Rectal smooth muscle tissue (tissue), 1 donor: ENCODE results near the gene TBC1D22B.

Experiments
- H3K27ac ChIP-seq: one replicate; pipeline ENCODE4 v1.7.0; 2013; ENCODE audit warnings: low read depth, low read length, inconsistent platforms
- H3K27me3 ChIP-seq: one replicate; pipeline ENCODE4 v1.7.0; 2013; ENCODE audit warnings: low read length; ENCODE audit not compliant: control insufficient read depth, insufficient read depth
- H3K36me3 ChIP-seq: one replicate; pipeline ENCODE4 v1.7.0; 2013; ENCODE audit warnings: low read length; ENCODE audit not compliant: control insufficient read depth, insufficient read depth
- H3K4me1 ChIP-seq: one replicate; pipeline ENCODE4 v1.7.0; 2013; ENCODE audit warnings: low read length; ENCODE audit not compliant: control insufficient read depth, insufficient read depth
- H3K4me3 ChIP-seq: one replicate; pipeline ENCODE4 v1.7.0; 2013; ENCODE audit warnings: low read length
- H3K9ac ChIP-seq: one replicate; pipeline ENCODE4 v1.7.0; 2013; ENCODE audit warnings: low read length

Gene TBC1D22B

DNA sequence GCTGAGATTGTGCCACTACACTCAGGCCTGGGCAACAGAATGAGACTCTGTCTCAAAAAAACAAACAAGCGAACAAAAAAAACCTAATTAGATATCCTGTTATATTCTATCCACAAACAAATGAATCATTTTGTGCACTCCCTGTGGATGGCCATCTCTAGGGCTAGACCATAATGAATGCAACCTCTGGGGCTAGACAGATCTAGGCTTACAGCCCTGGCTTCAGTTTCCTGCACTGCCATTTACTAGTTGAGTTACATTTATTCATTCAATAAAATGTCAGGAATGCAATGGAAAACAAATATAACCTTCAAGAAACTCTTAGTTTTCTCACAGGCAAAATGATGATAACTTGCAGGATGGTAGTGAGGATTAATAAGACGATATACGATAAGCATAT is 89.6 kb downstream of the TBC1D22B start:
- Histone ChIP-seq H3K36me3 (no peaks in the 10 kb centered on the region), H3K27me3 (no peaks in the 10 kb centered on the region), H3K4me3 (no peak overlapping the region), H3K9ac (no peak overlapping the region), H3K27ac (no peak overlapping the region), H3K4me1 (no peaks in the 10 kb centered on the region)

GRCh38 chr6:37347670-37348111 is 90.1 kb downstream of the TBC1D22B start:
- Histone ChIP-seq H3K4me3 (no peak overlapping the region), H3K4me1 (no peaks in the 10 kb centered on the region), H3K27me3 (no peaks in the 10 kb centered on the region), H3K9ac (no peak overlapping the region), H3K27ac (no peak overlapping the region), H3K36me3 (no peaks in the 10 kb centered on the region)

DNA sequence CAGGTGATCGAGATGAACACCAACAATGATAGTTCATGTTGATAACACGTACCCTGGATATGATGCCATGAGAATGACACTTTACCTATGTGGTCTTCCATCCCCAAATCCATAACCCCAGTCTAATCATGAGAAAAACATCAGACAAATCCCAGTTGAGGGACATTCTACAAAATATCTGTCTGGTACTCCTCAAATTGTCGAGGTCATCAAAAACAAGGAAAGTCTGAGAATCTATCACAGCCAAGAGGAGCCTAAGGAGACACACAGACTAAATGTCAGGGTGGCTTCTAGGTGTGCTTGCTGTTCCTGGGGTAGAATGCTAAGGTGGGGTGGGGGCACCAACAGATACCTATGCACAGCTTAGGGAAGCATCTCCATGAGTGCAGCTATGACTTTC is 93.5 kb downstream of the TBC1D22B start:
- H3K9ac ChIP-seq: no peak overlapping the region
- no peaks in the 10 kb centered on the region for H3K36me3 ChIP-seq
- H3K4me1 ChIP-seq: peaks cover 6% of the 10 kb centered on the region
- no peak overlapping the region for H3K4me3 ChIP-seq
- no peak overlapping the region for H3K27ac ChIP-seq
- no peaks in the 10 kb centered on the region for H3K27me3 ChIP-seq

GRCh38 chr6:37352384-37352783 is 94.8 kb downstream of the TBC1D22B start:
- no peak overlapping the region for H3K4me3 ChIP-seq
- H3K9ac ChIP-seq: no peak overlapping the region
- no peak overlapping the region for H3K27ac ChIP-seq
- no peaks in the 10 kb centered on the region for H3K36me3 ChIP-seq
- no peaks in the 10 kb centered on the region for H3K27me3 ChIP-seq
- peaks cover 6% of the 10 kb centered on the region for H3K4me1 ChIP-seq

- Histone ChIP-seq H3K36me3 (no peaks in the 10 kb centered on the region), H3K4me3 (peak within 1 kb of the TSS; percentile 90), H3K27me3 (no peaks in the 10 kb centered on the region), H3K4me1 (peaks cover 6% of the 10 kb centered on the region), H3K9ac (peak within 1 kb of the TSS; percentile 49), H3K27ac (peak within 1 kb of the TSS; percentile 45)
Observed at GRCh38 chr6:37353761-37354525, 96.4 kb downstream of the TBC1D22B start, which contains the start of gene RNF8. Gene RNF8 (plus strand): TSS chr6:37353983. CDS start chr6:37354165, 182 bp downstream.

- peak overlapping the region; percentile 49 for H3K9ac ChIP-seq
- peak overlapping the region; percentile 90 for H3K4me3 ChIP-seq
- peaks cover 6% of the 10 kb centered on the region for H3K4me1 ChIP-seq
- H3K36me3 ChIP-seq: no peaks in the 10 kb centered on the region
- H3K27ac ChIP-seq: no peak overlapping the region
- no peaks in the 10 kb centered on the region for H3K27me3 ChIP-seq
Observed at GRCh38 chr6:37354526-37355384, 97.2 kb downstream of the TBC1D22B start.

DNA sequence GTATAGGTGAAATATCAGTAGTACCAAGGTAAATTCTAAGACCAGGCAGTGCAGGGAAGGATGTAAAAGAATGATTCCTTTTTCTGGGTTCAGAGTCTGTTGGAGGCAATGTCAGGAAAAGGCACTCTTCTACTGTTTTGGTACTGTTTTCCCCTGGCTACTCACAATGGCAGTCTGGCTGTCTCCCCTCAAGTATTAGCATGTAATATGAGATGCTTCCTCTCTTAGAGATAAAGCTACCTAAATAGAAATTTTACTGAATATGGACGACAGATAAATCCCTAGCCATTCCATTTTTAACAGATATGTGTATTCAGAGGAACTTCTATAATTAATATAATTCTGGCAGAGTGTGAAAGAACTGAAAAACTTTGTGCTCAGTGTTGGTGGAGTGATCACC is 99.7 kb downstream of the TBC1D22B start:
- Histone ChIP-seq H3K27me3 (no peaks in the 10 kb centered on the region), H3K27ac (no peak overlapping the region), H3K4me3 (no peak overlapping the region), H3K9ac (no peak overlapping the region), H3K36me3 (peaks cover 10% of the 10 kb centered on the region), H3K4me1 (peaks cover 6% of the 10 kb centered on the region)

- Histone ChIP-seq H3K4me1 (peaks cover 6% of the 10 kb centered on the region), H3K27ac (no peak overlapping the region), H3K4me3 (no peak overlapping the region), H3K27me3 (no peaks in the 10 kb centered on the region), H3K9ac (no peak overlapping the region), H3K36me3 (peaks cover 10% of the 10 kb centered on the region)
Observed at GRCh38 chr6:37357860-37358259, 100.3 kb downstream of the TBC1D22B start.

DNA sequence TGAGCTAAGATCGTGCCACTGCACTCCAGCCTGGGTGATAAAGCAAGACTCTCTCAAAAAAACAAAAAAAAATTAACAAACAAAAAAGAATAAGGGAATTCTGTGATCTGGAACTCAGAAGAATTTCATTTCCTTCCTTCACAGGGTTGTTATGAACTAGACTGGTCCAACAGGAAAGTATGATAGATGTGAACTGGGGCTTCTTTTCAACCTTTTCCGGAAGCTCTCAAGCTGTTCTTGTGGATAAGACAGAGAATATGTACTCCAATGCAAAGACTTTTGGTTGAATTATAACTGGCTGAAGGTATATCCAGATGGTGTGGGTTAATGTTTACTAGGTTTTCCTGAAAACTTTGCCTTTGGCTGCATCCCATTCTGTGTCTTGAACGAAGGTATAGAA is 101.5 kb downstream of the TBC1D22B start:
- Histone ChIP-seq H3K4me1 (peaks cover 6% of the 10 kb centered on the region), H3K36me3 (peaks cover 10% of the 10 kb centered on the region), H3K27me3 (no peaks in the 10 kb centered on the region), H3K9ac (no peak overlapping the region), H3K27ac (no peak overlapping the region), H3K4me3 (no peak overlapping the region)

DNA sequence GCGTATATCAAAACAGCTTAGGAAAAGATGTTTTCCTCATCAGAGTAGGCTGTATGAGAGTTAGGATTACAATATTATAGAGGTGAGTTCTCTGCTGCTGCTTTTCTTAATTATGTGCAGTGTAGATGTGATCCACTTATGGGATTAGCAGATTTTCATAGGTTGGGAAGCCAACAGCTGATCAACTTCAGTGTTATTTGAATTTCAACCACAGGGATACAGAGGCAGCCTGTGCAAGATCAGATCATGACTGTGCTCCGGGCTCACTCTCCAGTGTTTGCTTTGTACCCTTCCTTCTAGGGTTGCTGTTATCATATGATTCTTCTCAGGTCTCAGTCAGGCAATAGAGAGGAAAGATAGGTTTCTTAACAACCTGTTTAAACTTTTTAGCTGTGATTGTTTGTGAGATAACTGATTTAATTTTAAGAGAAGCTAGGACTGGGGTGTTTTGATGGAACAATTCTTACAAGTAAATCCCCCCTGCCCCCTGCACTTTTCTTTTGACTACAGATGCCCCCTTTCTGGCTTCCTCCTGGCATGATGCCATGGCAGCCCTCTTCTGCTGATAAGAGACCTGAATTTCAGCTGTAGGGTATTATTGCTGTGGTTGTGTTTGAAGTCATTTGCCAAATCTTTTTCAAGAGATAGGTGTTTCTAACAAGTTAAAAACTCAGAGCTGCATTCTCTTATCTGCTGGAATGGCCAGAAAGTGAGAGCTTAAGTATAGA is 104.7 kb downstream of the TBC1D22B start:
- Histone ChIP-seq H3K27me3 (no peaks in the 10 kb centered on the region), H3K27ac (no peak overlapping the region), H3K4me1 (no peaks in the 10 kb centered on the region), H3K4me3 (no peak overlapping the region), H3K36me3 (peaks cover 10% of the 10 kb centered on the region), H3K9ac (no peak overlapping the region)

DNA sequence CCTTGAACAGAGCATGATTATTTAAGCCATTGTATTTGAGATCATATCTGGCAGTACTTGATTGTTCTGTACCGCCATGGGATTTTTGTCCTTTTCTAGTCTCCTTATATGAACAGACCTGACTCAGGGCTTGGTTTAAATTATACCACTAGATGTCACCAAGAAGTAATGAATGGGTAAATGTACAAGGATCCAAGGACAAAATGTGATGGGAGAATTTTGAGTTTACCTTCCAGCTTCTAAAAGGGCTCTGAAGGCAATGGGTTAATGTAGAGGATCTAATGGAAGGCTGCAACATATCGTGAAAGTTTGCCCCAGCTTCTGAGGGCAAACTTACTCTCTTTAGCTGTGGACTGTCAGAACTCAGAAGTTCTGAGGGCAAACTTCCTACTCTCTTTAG is 108.2 kb downstream of the TBC1D22B start:
- H3K36me3 ChIP-seq: peaks cover 18% of the 10 kb centered on the region
- no peak overlapping the region for H3K4me3 ChIP-seq
- no peak overlapping the region for H3K9ac ChIP-seq
- no peak overlapping the region for H3K27ac ChIP-seq
- H3K27me3 ChIP-seq: no peaks in the 10 kb centered on the region
- no peaks in the 10 kb centered on the region for H3K4me1 ChIP-seq

DNA sequence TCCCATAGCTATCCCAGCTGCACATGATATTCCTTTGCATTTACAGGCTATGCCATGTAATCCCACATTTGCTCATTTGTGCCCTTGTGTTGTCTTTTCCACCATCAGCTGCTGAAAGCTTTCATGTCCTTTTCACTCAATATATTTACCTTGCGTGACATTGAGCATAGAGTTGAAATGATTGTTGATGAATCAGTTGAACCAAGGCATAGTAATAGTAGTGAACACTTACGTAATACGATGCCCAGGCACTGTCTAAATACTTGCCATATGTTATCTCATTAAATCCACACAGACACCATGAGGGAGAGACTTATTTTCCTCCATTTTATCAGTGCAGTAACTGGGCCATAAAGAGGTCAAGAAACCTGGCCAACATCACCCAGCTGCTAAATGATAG is 109.3 kb downstream of the TBC1D22B start:
- Histone ChIP-seq H3K9ac (no peak overlapping the region), H3K27me3 (no peaks in the 10 kb centered on the region), H3K36me3 (peaks cover 10% of the 10 kb centered on the region), H3K4me3 (no peak overlapping the region), H3K4me1 (no peaks in the 10 kb centered on the region), H3K27ac (no peak overlapping the region)
